ENCODE results near the gene SLC15A2.

The SLC15A2 gene

DNA sequence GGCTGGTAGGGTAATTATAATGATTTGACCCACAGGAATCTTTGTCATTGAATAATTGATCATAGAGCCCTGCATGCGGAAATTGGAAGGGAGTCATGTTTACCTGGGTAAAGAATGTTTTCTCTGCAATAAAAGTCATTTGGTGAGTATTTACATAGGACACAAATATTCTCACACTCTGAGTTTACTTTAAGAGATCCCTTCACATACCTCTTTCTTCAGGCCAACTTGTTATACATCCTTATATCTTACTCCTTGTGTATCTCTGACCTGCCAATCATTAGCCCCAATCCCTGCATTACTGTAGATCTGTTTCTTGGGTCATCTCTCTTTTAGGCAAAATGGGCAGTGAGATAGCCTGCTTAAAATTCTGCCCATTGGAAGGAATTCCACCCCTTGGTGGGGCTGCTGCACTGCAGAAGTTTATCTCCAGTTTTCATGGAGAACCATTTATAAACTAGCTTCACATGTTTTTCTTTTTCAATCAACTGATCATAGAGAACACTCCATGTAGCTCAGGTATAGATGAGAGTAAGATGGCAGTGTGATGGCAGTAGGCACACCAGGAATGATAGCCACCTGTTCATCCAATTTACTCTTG is 81.6 kb downstream of the SLC15A2 start:
- no peak for DNase-seq (ENCODE audit: low read depth)
- TF ChIP-seq, protein P1, sequence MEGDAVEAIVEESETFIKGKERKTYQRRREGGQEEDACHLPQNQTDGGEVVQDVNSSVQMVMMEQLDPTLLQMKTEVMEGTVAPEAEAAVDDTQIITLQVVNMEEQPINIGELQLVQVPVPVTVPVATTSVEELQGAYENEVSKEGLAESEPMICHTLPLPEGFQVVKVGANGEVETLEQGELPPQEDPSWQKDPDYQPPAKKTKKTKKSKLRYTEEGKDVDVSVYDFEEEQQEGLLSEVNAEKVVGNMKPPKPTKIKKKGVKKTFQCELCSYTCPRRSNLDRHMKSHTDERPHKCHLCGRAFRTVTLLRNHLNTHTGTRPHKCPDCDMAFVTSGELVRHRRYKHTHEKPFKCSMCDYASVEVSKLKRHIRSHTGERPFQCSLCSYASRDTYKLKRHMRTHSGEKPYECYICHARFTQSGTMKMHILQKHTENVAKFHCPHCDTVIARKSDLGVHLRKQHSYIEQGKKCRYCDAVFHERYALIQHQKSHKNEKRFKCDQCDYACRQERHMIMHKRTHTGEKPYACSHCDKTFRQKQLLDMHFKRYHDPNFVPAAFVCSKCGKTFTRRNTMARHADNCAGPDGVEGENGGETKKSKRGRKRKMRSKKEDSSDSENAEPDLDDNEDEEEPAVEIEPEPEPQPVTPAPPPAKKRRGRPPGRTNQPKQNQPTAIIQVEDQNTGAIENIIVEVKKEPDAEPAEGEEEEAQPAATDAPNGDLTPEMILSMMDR (IDR thresholded peaks at IDR 0.05; ENCODE audit: low read depth, low read length) = no peak
- TF ChIP-seq, protein P2, sequence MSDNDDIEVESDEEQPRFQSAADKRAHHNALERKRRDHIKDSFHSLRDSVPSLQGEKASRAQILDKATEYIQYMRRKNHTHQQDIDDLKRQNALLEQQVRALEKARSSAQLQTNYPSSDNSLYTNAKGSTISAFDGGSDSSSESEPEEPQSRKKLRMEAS (IDR thresholded peaks at IDR 0.05; ENCODE audit: low read depth, low read length) = no peak
- TF ChIP-seq MYC (IDR thresholded peaks at IDR 0.05; ENCODE audit: low read depth, low read length) (no peak), POLR2A (IDR thresholded peaks at IDR 0.05; ENCODE audit: extremely low read depth, insufficient read length) (no peak)
- no peak overlapping the region for H3K4me3 ChIP-seq (ENCODE audit: low read depth, low read length)

- TF ChIP-seq, protein P1 (IDR thresholded peaks at IDR 0.05; ENCODE audit: low read depth, low read length) = no peak
- TF ChIP-seq, protein P2 (IDR thresholded peaks at IDR 0.05; ENCODE audit: low read depth, low read length) = no peak
- no peak for DNase-seq (ENCODE audit: low read depth)
- no peak overlapping the region for H3K4me3 ChIP-seq (ENCODE audit: low read depth, low read length)
Observed at GRCh38 chr3:121976727-121977126, 82.5 kb downstream of the SLC15A2 start.

DNA sequence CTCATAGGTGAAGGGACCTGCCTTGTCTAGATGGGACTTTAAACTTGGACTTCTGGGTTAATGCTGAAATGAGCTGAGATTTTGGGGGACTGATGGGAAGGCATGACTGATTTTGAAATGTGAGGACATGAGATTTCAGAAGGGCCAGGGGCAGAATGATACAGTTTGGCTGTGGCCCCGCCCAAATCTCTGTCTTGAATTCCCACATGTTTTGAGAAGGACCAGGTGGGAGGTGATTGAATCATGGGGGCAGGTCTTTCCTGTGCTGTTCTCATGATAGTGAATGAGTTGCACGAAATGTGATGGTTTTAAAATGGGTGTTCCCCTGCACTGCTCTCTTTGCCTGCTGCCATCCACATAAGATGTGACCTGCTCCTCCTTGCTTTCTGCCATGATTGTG is 85.0 kb downstream of the SLC15A2 start:
- DNase-seq (ENCODE audit: low read depth) = no peak
- TF ChIP-seq MYC (IDR thresholded peaks at IDR 0.05; ENCODE audit: low read depth, low read length) (no peak), POLR2A (IDR thresholded peaks at IDR 0.05; ENCODE audit: extremely low read depth, insufficient read length) (no peak)
- TF ChIP-seq, protein P2 (IDR thresholded peaks at IDR 0.05; ENCODE audit: low read depth, low read length) = no peak
- TF ChIP-seq, protein P1 (IDR thresholded peaks at IDR 0.05; ENCODE audit: low read depth, low read length) = no peak
- no peak overlapping the region for H3K4me3 ChIP-seq (ENCODE audit: low read depth, low read length)

GRCh38 chr3:121979734-121980449 is 85.7 kb downstream of the SLC15A2 start:
- no peak for DNase-seq (ENCODE audit: low read depth)
- TF ChIP-seq MYC (IDR thresholded peaks at IDR 0.05; ENCODE audit: low read depth, low read length) (no peak), POLR2A (IDR thresholded peaks at IDR 0.05; ENCODE audit: extremely low read depth, insufficient read length) (no peak)
- TF ChIP-seq, protein P2 (IDR thresholded peaks at IDR 0.05; ENCODE audit: low read depth, low read length) = no peak
- TF ChIP-seq, protein P1 (IDR thresholded peaks at IDR 0.05; ENCODE audit: low read depth, low read length) = no peak
- H3K4me3 ChIP-seq (ENCODE audit: low read depth, low read length) = no peak overlapping the region

GRCh38 chr3:121980450-121980796 is 86.2 kb downstream of the SLC15A2 start:
- DNase-seq (ENCODE audit: low read depth) = no peak
- H3K4me3 ChIP-seq (ENCODE audit: low read depth, low read length) = no peak overlapping the region
- TF ChIP-seq POLR2A (IDR thresholded peaks at IDR 0.05; ENCODE audit: extremely low read depth, insufficient read length) (no peak), MYC (IDR thresholded peaks at IDR 0.05; ENCODE audit: low read depth, low read length) (no peak)
- TF ChIP-seq, protein P2 (IDR thresholded peaks at IDR 0.05; ENCODE audit: low read depth, low read length) = no peak
- TF ChIP-seq, protein P1 (IDR thresholded peaks at IDR 0.05; ENCODE audit: low read depth, low read length) = no peak

All from NB4 (cell line).